GM21515 (cell line): ENCODE results near the gene SUN1.

ENCODE experiments used
- ATAC-seq: cut with Tn5 transposase; IDR thresholded peaks from one replicate; pipeline ENCODE4 v1.9.1; 2021; ENCODE audit not compliant: unreplicated experiment

Gene SUN1

DNA sequence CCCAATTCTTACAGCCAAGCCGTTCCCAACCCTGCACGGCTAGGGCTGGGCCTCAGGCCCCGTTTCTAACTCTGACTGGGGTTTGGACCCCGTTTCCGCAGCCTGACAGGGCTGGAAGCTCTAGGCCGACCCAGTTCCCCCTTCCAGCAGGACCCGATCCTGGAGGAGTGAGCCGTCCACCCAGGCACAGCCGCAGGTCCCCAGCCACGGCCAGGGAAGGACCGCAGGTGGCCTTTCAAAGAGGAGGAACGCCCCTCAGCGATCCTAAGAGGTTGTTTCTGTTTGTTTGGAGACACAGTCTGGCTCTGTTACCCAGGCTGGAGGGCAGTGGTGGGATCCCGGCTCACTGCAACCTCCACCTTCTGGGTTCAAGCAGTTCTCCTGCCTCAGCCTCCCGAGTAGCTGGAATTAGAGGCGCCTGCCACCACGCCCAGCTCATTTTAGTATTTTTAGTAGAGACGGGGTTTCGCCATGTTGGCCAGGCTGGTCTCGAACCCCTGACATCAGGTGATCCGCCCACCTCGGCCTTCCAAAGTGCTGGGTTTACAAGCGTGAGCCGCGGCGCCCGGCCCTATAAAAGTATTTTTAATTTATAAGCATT is 43.3 kb downstream of the SUN1 start:
- ATAC-seq, result no peak

DNA sequence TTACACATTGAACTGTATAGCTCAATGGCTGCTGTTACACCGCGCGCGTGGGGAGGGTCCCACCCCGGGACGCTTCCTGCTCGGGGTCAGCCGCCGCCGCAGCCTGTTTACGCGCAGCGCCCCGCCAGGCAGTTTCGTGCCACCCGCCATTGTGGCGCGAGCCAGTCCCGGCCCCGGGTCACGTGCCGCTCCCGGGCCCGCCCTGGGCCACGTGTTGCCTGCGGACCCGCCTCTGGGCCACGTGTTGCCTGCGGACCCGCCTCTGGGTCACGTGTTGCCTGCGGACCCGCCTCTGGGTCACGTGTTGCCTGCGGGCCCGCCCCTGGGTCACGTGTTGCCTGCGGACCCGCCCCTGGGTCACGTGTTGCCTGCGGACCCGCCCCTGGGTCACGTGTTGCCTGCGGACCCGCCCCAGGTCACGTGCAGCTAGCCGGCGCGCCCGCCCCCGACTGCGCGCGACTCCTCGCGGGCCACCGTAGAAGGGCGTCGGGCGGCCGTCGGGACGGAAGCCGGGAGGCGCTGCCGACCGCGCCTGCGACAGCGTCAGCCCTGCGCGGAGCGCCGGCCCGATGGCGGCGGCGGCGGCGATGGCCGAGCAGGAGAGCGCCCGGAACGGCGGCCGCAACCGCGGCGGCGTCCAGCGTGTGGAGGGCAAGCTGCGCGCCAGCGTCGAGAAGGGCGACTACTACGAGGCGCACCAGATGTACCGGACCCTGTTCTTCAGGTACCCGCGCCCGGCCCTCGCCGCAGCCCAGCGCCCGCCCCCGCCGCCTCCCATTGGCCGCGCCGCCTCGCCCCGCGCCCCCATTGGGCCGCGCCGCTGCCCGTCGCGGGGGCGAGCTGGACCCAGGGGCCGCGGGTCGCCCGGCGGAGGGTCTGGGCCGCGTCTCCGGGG is 44.0 kb downstream of the SUN1 start, which contains the start of gene GET4:
Gene GET4 (plus strand): TSS at position 478 of the 895 bp plus-strand sequence. CDS start 92 bp downstream, at position 570.
- ATAC-seq, result peak; percentile 66

DNA sequence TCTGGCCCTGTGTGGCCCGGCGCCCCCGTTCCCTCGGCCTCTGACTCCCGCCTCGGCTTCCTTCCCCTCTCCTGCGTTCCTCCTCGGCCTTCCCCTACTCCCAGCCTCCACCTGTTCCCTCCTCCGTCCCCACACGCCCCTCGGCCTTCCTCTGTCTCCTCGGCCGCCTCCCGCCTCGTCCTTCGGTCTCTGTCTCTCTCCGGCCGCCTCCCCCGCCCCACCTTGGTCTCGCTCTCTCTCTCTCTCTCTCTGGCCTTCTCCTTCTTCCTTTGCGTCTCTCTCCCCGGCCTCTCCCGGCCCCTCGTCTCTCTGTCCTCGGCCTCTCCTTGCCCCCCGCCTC is 44.7 kb downstream of the SUN1 start:
- peak; percentile 28 for ATAC-seq

DNA sequence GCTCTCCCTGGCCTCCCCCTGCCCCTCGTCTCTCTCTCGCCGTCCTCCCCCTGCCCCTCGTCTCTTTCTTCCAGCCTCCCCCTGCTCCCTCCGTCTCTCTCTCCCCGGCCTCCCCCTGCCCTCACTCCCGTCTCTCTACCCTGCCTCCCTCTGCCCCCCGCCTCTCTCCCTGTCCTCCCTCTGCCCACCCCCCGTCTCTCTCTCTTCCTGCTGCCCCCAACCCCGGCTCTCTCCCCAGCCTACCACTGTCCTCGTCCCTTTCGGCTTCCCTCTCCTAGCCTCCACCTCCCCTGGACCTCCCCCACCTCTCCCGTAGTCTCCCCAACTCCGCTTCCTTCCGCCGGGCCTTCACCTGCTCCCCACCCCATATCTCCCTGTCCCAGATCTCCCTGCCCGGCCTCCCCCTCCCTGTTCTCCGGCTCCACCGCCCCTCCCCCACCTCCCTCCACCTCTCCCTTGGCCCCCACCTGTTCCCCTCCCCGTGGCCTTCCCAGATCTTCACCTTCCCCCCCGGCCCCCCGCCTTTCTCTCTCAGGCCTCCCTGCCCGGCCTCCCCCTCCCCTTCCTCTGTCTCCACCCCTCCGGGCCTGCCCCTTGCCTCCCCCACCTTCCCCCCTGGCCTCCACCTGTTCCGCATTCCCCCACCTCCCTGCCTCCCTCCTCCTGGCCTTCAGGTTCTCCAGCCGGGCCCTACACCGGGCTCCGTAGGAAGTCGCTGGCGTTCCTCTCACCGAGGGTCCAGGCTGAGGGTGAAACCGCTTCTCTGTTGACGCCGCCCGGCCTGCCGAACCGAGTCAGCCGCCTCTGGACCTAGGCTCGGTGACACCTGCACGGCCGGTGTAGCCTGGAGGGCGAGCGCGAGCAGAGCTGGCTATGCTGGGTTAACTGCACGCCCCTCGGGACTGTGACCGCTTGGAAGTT is 45.3 kb downstream of the SUN1 start:
- ATAC-seq, result no peak

DNA sequence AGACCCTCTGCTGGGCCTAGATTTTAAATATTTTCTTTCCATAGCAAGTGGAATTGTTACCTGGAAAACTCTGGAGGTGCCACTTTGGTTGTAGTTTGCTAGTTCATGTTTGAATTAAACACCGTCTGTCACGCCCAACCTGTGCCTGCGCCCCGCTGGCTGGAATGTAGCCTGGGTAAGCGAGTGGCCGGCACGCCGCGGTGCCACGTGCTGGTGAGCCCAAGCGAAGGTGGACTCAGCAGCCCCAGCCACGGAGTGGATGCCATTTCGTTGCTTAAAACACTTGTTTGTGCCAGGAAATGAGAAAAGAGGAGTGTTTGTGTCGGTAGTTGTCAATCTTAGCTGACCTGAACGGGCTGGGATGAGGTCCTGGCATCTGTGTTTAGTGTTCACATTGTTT is 46.8 kb downstream of the SUN1 start:
- no peak for ATAC-seq

DNA sequence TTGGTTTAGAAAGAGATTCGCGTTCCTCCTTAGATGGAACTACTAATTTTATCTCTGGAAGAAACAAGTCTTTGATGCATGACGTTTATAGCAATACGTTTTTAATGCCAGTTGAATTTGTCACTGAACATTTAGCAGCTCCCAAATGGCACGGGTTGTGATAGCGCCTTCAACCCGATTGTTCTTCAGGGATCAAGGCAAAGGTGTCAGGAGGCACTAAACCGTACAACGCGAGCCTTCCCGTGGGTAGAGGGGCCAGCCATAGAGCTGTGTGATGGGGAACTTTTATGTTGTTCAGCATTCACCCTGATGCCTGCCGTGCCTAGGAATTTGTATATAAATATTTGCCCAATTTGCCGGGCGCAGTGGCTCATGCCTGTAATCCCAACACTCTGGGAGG is 47.4 kb downstream of the SUN1 start:
- ATAC-seq, result no peak

DNA sequence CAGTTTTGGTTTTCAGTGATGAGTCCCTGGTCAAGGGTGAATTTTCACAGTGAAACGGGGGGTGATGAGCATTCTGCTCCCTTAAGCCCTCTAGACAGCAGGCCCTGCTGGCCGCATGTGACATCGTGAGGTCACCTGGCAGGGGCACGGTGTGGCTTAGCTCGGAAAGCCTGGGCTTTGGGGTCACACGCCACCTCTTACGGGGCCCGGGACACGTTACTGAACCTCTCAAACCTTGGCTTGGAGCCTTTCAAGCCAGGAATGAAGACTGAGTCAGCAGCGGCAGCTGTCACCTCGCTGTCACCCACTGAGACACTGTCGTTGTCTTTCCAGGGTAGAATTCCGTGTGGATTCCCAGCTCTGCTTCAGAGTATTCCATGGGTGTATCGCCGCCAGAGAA is 48.2 kb downstream of the SUN1 start:
- no peak for ATAC-seq

DNA sequence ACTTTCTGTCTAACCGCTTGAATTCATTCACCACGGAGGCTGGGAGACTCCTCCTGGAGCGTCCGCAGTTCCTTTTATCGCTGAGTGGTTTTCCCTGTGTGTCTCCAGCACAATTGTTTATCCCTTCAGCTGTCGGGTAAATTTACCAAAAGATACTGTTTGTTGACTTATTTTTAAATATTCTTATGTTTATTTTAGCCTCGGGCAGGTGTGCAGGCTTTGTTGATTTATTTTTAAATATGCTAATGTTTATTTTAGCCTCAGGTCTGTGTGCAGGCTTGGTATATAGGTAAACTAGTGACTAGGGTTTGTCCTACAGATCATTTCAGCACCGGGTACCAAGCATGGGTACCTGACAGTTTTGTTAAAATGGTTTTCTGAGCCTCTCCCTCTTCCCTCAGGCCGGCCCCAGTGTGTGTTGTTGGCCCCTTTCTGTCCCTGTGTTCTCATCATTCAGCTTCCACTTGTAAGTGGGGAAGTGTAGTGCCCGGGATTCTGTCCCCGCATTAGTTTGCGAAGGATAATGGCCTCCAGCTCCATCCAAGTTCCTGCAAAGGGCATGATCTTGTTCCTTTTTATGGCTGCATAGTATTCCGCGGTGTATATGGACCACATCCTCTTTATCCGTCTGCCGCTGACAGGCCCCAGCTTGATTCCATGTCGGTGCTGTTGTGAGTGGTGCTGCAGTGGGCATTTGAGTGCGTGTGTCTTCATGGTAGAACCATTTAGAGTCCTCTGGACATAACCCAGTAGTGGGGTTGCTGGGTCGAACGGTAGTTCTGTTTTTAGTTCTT is 49.4 kb downstream of the SUN1 start:
- ATAC-seq, result no peak

DNA sequence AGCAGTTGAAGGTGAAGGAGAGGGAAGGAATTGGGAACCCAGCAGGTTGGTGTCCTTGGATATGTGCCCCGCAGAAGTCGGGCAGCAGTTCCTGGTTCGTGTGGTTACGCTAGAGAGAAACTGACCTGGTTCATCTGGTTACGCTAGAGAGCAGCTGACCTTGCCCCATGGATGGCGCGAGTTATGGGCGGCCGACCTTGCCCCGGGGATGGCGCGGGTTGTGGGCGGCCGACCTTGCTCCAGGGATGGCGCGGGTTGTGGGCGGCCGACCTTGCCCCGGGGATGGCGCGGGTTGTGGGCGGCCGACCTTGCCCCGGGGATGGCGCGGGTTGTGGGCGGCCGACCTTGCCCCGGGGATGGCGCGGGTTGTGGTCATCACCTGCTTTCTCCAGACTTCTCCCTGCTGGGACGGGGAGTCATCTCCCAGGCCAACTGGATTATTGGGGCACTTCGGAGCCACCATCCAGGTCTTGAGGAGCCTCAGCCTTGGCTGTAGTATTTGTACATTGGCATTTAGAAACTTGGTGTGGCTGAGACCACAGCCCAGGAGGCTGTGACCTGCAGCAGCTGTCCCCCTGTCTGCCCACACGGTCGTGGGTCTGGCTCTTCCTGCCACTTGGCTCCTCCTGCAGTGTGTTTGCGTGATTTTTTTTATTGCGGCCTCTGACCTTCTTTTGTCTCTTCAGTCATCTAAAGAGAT is 50.2 kb downstream of the SUN1 start:
- no peak for ATAC-seq

DNA sequence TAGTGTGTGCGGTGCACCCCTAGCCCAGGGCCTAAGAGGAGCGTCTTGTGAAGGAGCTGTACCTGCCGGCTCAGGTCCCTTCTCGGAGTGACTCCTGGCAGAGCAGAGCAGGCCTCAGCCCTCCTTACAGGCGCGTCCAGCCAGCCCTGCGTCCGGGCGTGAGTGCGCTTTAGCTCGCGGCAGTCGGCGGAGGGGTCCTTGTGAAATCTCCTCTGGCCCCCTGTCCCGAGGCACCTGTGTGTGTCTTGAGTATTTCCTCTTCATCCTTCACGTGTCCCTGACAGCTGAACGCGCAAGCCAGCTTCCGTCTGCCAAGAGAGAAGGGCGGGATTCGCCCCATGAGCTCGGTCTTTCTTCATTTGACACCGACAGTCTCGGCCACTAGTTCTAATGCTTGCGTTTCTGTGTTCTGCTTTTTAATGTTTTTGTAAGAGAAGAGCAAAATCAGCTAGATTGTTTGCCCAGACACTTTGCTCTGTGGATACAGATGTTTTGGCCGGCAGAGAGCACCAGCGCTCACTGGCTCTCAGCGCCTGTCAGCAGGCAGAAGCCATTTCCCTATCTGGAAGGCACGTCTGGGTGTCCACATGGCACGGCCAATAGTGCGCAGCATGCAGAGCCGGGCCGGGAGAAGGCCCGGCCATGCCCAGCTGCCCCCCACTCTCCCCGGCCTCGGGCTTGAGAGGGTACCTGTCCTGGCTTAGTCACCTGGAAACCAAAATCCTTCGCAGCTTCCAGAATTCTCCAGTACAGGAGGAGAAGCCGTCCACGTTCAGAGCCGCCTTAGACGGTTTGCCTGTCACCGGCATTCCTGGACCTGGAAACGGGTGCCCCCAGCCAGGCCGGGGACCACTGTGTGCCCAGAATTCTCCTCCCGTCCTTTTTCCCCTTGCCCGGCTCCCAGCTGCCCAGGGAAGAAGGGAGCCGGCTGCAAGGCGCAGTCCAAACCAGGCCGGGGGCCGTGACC is 51.1 kb downstream of the SUN1 start:
- ATAC-seq, result no peak

DNA sequence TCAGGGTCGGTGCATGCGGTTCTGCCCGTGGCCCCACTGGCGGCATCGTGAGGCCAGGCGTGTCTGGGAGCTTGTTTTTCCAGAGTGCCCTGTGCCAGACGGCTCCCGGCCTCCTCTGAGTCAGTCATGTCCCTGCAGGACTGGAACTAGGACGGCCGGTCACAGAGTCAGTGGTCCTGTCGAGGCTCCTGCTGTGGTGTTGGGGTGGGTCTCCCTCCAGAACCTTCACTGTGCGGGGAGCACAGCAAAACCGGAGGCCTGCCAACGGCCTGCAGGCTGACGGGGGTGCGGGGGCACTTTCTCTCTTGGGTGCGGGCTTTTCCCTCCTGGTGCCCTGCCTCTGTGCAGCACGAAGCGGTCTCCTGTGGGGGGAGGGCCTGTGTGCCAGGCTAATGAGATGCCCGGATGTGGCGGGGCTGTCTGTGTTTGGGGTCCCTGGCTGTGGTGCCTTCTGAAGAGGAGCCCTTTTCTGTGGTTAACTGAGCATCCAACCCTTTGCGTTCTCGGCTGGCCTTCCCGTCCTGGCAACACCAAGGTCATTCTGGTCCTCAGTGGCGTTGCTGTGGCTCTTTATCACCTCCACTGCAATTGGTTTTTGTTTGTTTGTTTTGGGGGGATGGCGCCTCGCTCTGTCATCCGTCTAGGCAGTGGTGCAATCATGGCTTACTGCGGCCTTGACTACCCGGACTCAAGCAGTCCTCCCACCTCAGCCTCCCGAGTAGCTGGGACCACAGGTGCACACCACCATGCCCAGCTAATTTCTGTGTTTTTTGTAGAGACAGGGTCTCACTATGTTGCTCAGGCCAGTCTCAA is 52.1 kb downstream of the SUN1 start:
- ATAC-seq, result no peak

DNA sequence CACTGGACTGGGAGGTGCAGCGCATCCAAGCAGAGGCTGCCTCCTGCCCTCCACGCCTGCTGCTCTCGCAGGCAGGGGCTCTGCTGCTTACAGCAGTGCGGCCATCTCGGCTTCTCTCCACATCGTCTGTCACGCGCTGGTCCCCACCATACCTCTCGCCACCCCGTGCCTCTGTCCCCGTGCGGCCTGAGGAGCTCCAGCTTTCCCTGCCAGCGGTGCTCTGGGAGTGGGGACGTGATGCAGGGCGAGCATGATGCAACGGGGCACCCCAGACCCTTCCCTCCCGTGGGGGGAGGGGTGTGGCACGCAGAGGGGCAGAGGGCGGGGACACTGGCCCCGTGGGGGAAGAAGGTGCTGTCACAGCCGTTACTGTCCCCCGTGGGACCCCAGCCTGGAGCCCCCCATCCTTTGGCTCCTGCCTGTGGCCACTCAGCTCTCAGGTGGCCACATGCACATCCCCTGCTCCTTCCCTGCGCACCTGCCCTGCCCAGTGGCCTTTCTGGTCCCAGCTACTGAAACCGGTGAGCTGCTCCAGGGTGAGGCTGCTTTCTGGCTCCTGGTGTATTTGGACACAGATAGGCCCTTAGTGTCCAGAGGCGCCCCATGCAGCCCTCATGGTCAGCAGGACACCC is 53.1 kb downstream of the SUN1 start:
- no peak for ATAC-seq

DNA sequence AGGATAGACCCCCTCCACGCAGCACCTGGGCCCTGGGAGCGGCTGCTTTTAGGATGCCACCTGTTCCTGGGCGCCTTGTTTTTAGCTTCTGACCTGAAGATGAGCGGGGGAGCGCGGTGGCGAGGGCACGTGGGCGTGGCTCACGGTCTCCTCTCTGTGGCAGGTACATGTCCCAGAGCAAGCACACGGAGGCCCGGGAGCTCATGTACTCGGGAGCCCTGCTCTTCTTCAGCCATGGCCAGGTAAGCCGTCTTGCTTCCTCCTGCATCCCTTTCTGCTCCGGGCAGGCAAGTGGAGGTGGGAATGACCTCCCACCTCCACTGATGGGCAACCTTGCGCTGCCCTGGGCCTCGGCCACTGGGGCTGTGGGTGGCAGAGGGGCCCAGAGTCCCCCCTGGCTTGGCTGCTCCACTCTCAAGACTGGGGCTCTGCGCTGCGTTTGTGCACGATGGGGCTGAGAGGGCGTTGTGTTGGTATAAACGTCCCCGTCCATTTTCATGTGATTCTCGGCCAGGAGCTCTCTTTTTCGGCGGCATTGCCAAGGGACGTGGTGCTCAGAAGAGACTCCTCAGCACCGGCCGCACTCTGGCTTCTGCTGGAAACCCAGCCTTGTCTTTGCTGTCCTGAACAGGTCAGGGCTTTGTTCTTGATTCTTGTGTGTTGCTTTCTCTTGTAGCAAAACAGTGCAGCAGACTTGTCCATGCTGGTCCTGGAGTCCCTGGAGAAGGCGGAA is 53.8 kb downstream of the SUN1 start:
- no peak for ATAC-seq

DNA sequence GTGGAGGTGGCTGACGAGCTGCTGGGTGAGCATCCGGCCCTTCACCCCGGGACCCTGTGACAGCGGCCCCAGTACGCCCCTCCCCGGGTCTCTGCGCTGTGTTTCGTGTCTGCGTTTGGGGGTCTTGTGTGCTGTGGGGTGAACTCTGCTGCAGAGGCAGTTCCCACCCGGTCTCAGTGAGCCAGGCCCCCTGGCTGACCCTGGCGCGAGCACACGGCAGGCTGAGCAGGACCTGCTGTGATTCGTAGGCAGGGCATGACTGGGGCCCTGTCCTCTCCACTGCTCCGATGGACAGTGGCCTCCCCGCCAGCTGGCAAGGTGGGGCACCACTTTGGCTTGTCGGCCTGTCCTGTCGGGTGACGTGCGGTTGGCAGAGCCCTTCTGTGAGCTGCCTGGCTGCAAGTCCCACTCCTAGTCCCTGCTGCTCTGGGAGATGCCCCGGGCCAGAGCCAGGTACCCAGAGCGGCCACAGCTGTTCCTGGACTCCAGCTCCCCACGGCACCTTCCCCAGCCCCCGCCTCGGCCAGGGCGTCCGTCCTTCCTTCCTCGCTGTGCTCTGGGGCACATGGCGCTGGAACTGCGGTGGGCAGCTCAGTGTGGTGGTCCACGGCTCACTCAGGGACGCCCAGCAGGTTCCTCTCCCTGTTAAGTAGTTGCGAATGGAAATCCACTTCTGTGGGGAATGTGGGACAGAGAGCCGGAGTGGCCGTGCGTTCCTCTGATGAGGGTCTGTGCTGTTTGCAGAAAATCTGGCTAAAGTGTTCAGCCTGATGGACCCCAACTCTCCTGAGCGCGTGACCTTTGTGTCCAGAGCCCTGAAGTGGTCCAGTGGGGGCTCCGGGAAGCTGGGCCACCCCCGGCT is 54.6 kb downstream of the SUN1 start:
- no peak for ATAC-seq

DNA sequence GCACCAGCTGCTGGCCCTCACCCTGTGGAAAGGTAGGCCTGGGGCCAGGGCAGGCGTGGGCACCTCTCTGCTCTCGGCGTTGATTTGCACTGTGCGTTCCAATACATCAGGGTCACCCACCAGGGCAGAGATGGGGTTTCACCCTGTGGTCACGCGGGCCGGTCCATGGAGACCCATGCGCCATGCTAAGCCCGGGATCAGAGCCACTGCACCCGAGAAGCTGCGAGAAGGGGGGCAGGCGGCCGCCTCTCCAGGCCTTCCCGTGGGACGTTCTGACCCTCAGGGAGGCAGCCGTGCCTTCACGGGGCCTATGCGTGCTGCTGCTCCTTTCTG is 55.2 kb downstream of the SUN1 start:
- ATAC-seq, result no peak
